Adipose tissue (tissue), 3 donors: Measurements from ENCODE around the gene PRSS27. TPM values are rescaled to one million over a fixed set of nuclear protein-coding genes. Genes with fewer than 3 reads are reported as not detected.
A peak's percentile ranks its signal among the peaks of the same experiment; 100 is the strongest.

ENCODE experiments used
- H3K27ac ChIP-seq: one replicate; pipeline ENCODE4 v1.5.1; 2013; ENCODE audit warnings: low read depth, low read length
- WGBS, 3 donors: extraction: QIAGEN DNeasy Blood & Tissue Kit; methylation state at CpG; one replicate each; pipeline ENCODE4 v1.1.7; 2013; 5-methylcytosine and 5-hydroxymethylcytosine counted together
- polyA plus RNA-seq, 3 donors: library from polyadenylated mRNA; stranded (reverse); fragments of 200-250 nt; gene quantifications; one replicate each; pipeline ENCODE4 v1.2.3, GENCODE V29; 2013
- donor health status: healthy with polysubstance abuse.
- donor health status: Bipolar disorder and iron deficiency.
- donor health status: healthy.

The PRSS27 gene
- polyA plus RNA-seq, 3 donors: 0.68 to 1.7 (median 1.3) TPM

- 0 to 1% (median 1%) methylated on average over 50 to 73 of the region's 82 CpGs for WGBS, 3 donors
- H3K27ac ChIP-seq: peak overlapping the region; percentile 87
Observed at GRCh38 chr16:2752850-2753732, 33.1 kb upstream of the PRSS27 start.

GRCh38 chr16:2752035-2752849 is 32.2 kb upstream of the PRSS27 start, which contains the start of gene SRRM2:
Gene SRRM2 (plus strand): TSS chr16:2752638. CDS start chr16:2756365, 3,727 bp downstream.
- WGBS, 3 donors: 2% methylated on average over 77 to 95 of the region's 99 CpGs
- peak within 1 kb of the TSS; percentile 87 for H3K27ac ChIP-seq

- WGBS, 3 donors: 58 to 59% (median 59%) methylated on average over 23 of the region's 23 CpGs
Observed at GRCh38 chr16:2751577-2752034, 31.6 kb upstream of the PRSS27 start.

GRCh38 chr16:2749936-2750335 is 29.9 kb upstream of the PRSS27 start:
- no peak overlapping the region for H3K27ac ChIP-seq
- WGBS, 3 donors: 92 to 99% (median 93%) methylated on average over 6 of the region's 6 CpGs

More at GRCh38 chr16:2751577-2752034, 31.6 kb upstream of the PRSS27 start:
- peak overlapping the region; percentile 70 for H3K27ac ChIP-seq

GRCh38 chr16:2749476-2749875 is 29.5 kb upstream of the PRSS27 start:
- no peak overlapping the region for H3K27ac ChIP-seq
- 98 to 100% (median 99%) methylated on average over 5 of the region's 5 CpGs for WGBS, 3 donors

- H3K27ac ChIP-seq: no peak overlapping the region
- 56 to 94% (median 94%) methylated on average over 7 of the region's 7 CpGs for WGBS, 3 donors
Observed at GRCh38 chr16:2748757-2749455, 28.9 kb upstream of the PRSS27 start.

- WGBS, 3 donors: 85 to 93% (median 85%) methylated on average over 9 of the region's 9 CpGs
- H3K27ac ChIP-seq: no peak overlapping the region
Observed at GRCh38 chr16:2745961-2746360, 25.9 kb upstream of the PRSS27 start.

GRCh38 chr16:2745116-2745890 is 25.3 kb upstream of the PRSS27 start:
- WGBS, 3 donors: 73 to 77% (median 73%) methylated on average over 15 of the region's 15 CpGs
- no peak overlapping the region for H3K27ac ChIP-seq

- WGBS, 3 donors: 83 to 93% (median 93%) methylated on average over 6 of the region's 6 CpGs
- no peak overlapping the region for H3K27ac ChIP-seq
Observed at GRCh38 chr16:2744711-2745110, 24.7 kb upstream of the PRSS27 start.

- WGBS, 3 donors: 88 to 92% (median 88%) methylated on average over 19 of the region's 19 CpGs
- H3K27ac ChIP-seq: no peak overlapping the region
Observed at GRCh38 chr16:2743007-2743810, 23.2 kb upstream of the PRSS27 start.

- H3K27ac ChIP-seq: no peak overlapping the region
- WGBS, 3 donors: 90 to 91% (median 90%) methylated on average over 12 of the region's 12 CpGs
Observed at GRCh38 chr16:2742323-2743006, 22.4 kb upstream of the PRSS27 start.

- 87 to 92% (median 92%) methylated on average over 4 of the region's 4 CpGs for WGBS, 3 donors
- no peak overlapping the region for H3K27ac ChIP-seq
Observed at GRCh38 chr16:2741168-2741567, 21.1 kb upstream of the PRSS27 start.

- 88 to 91% (median 89%) methylated on average over 6 of the region's 6 CpGs for WGBS, 3 donors
- no peak overlapping the region for H3K27ac ChIP-seq
Observed at GRCh38 chr16:2740476-2740875, 20.5 kb upstream of the PRSS27 start.

- no peak overlapping the region for H3K27ac ChIP-seq
Observed at GRCh38 chr16:2739625-2740430, 19.8 kb upstream of the PRSS27 start.

GRCh38 chr16:2738615-2739014 is 18.6 kb upstream of the PRSS27 start:
- 77 to 79% (median 79%) methylated on average over 5 of the region's 5 CpGs for WGBS, 3 donors

More at GRCh38 chr16:2739625-2740430, 19.8 kb upstream of the PRSS27 start:
- WGBS, 3 donors: 60 to 64% (median 62%) methylated on average over 7 to 8 of the region's 8 CpGs

More at GRCh38 chr16:2738615-2739014, 18.6 kb upstream of the PRSS27 start:
- no peak overlapping the region for H3K27ac ChIP-seq
